Right cardiac atrium (tissue), 5 donors: ENCODE measurements around the gene NEDD4L. TPM values are rescaled to one million over a fixed set of nuclear protein-coding genes. Genes with fewer than 3 reads are reported as not detected.

Experiments used
- ATAC-seq, 2 donors: fragments of 200-7000 bp; cut with Tn5 transposase; one replicate each; pipeline versions ENCODE4 v1.8.0 to v1.9.1; 2020; ENCODE audit warnings: moderate library complexity in 2 of 2, mild to moderate bottlenecking in 1 of 2
- DNase-seq, 3 donors: peaks; one replicate each; pipeline ENCODE4 v3.0.0-alpha.2; 2020
- H3K27ac ChIP-seq: one replicate; pipeline ENCODE4 v1.5.1; 2013; ENCODE audit warnings: mild to moderate bottlenecking, low read length, control low read depth, moderate library complexity
- H3K27me3 ChIP-seq: one replicate; pipeline ENCODE4 v1.6.1; 2013; ENCODE audit not compliant: control insufficient read depth, insufficient read depth
- H3K4me1 ChIP-seq: one replicate; pipeline ENCODE4 v1.6.1; 2013; ENCODE audit warnings: low read length; ENCODE audit not compliant: control insufficient read depth, insufficient read depth
- H3K4me3 ChIP-seq: one replicate; pipeline ENCODE4 v1.5.1; 2013; ENCODE audit warnings: low read length, control low read depth
- H3K9me3 ChIP-seq: one replicate; pipeline ENCODE4 v1.6.1; 2013; ENCODE audit warnings: low read length; ENCODE audit not compliant: control insufficient read depth
- WGBS: extraction: QIAGEN DNeasy Blood & Tissue Kit; methylation state at CpG from one replicate; pipeline ENCODE4 v1.1.7; 2013; 5-methylcytosine and 5-hydroxymethylcytosine counted together
- intact Hi-C, 4 donors: fragments of 100-400 bp; cut with DNase I; formaldehyde crosslinking; loops; one replicate each; pipeline versions ENCODE4 v1.11.0 to v1.14.0; 2022 to 2023
- polyA plus RNA-seq: library from polyadenylated mRNA; stranded (reverse); fragments of 200-250 nt; gene quantifications from one replicate; pipeline ENCODE4 v1.2.3, GENCODE V29; 2013
- total RNA-seq, 4 donors: library from RNA; stranded (reverse); fragmentation: NEBNext Ultra II Directional; extraction: Animal tissue kit (Norgen Biotek cat#: 25700); gene quantifications; one replicate each; pipeline ENCODE4 v1.2.1, GENCODE V29; 2021
- donor health status: healthy with polysubstance abuse.
- donor health status: DM: no; HTN: yes; CAD: no.
- donor health status: DM: no; HTN: no; CAD: no.
- donor health status: DM: no; HTN: yes; CAD: no; lungs with severe emphysema.
- donor health status: DM: yes; HTN: yes; CAD: no.

NEDD4L gene
- total and polyA plus RNA-seq, 5 donors: 25.7 to 87.5 (median 74.0) TPM

DNA sequence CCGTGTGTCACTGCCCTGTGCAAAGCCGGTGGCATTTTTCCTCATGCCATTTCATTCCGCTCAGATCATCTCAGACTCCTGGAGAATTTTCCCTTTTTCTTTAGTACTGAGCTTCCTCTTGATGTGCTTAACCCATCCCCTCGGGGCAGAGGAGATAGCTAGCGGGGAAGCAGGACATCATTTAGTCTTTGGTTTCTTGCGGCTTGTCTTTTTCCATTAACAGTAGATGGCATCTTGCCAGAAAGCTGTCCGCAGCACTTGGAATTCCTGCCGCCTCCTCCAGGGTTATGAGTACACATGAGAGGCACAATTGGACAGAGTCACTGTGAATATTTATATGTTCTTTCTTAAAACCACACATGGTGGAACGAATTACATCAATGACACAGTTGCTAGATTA is 358.2 kb downstream of the NEDD4L start:
- Histone ChIP-seq H3K27me3 (no peaks in the 10 kb centered on the region), H3K9me3 (no peaks in the 10 kb centered on the region), H3K4me1 (peaks cover 5% of the 10 kb centered on the region), H3K27ac (no peak overlapping the region), H3K4me3 (no peak overlapping the region)
- DNase-seq (no peak), ATAC-seq (peak; percentile 20 to 36)
- WGBS: 29% methylated on average over 9 of the region's 9 CpGs
- intact Hi-C loops: loop anchor here (5.0 to 10.0 kb wide), 2 partner anchors 90 to 93 kb away; no protein-coding TSS in a partner anchor

DNA sequence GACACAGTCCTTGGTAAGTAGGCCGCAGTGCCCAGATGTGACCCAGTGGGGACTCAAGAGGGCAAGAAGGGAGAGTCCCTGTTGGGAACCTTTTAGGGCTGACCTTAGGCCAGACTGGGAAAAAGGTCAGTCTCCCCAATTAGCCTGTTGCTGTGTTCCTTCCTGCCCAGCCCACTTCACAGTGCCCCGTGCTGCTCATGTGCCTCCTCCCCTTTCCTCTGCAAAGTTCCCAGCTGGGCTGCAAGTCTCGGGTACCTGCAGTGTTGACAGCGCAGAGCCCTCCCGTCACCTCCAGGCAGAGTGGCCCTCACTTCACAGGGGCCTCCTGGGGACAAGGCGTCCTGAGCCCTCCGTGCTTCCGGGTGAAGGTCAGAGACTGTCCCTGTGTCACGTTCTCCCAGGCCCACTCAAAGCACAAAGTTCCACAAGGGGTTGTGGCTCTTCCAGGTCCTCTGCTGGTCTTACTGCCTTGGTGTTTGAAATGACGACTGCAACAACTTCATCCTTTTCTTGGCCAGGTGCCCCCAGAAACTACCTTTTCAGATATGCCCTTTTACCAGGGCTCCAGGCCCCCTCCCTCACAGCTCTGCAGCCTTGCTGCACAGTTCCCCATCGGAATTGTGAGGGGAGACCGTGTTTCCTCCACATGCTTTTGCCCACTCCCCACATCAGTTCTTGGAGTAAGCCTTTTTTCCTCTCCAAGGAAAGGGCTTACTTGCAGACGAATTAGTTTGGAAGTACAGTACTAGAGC is 359.1 kb downstream of the NEDD4L start:
- WGBS: 68% methylated on average over 13 of the region's 13 CpGs
- no peak overlapping the region for H3K27ac ChIP-seq
- DNase-seq (peak in 1 of 3 donors; percentile 62), ATAC-seq (peak; percentile 44 to 52)
- H3K9me3 ChIP-seq: no peaks in the 10 kb centered on the region
- H3K4me1 ChIP-seq: peaks cover 5% of the 10 kb centered on the region
- H3K4me3 ChIP-seq: no peak overlapping the region
- no peaks in the 10 kb centered on the region for H3K27me3 ChIP-seq
- intact Hi-C loops: loop anchor here (5.0 to 10.0 kb wide), 2 partner anchors 89 to 92 kb away; no protein-coding TSS in a partner anchor

DNA sequence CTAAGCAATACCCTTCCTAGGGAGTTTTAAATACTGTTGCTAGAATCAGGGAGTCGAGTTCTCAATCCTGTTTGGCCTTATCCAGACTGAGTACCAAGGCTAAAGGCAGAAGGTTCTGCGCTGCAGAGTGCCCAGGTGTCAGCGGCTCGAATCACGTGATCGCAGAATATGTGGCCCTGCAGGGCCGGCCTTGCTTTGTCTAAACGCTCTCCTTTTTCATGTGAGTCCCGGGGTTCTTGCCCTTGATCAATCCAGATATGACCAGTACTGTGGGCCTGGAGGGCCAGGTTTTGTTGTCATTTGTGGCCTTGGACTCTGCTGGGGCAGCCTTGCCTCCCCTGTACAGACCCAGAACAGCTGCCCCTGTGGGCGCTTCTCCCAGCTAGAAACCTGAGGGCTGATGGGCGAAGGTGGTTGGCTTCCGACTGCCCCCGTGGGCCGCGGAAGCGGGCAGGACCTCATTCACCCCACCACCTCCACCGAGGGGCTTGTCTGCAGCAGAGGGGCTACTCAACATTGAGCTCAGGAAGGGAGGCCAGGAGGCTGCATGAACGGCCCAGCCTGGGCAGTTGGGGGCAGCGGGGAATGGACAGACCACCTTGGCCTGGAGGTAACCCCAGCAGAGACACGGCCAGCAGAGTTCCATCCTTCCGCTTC is 359.9 kb downstream of the NEDD4L start:
- Histone ChIP-seq H3K4me1 (peaks cover 5% of the 10 kb centered on the region), H3K27ac (no peak overlapping the region), H3K4me3 (no peak overlapping the region), H3K9me3 (no peaks in the 10 kb centered on the region), H3K27me3 (no peaks in the 10 kb centered on the region)
- DNase-seq: peak in 1 of 3 donors; percentile 42
- no peak for ATAC-seq
- intact Hi-C loops: loop anchor here (5.0 to 10.0 kb wide), 2 partner anchors 88 to 91 kb away; no protein-coding TSS in a partner anchor
- 96% methylated on average over 21 of the region's 21 CpGs for WGBS

DNA sequence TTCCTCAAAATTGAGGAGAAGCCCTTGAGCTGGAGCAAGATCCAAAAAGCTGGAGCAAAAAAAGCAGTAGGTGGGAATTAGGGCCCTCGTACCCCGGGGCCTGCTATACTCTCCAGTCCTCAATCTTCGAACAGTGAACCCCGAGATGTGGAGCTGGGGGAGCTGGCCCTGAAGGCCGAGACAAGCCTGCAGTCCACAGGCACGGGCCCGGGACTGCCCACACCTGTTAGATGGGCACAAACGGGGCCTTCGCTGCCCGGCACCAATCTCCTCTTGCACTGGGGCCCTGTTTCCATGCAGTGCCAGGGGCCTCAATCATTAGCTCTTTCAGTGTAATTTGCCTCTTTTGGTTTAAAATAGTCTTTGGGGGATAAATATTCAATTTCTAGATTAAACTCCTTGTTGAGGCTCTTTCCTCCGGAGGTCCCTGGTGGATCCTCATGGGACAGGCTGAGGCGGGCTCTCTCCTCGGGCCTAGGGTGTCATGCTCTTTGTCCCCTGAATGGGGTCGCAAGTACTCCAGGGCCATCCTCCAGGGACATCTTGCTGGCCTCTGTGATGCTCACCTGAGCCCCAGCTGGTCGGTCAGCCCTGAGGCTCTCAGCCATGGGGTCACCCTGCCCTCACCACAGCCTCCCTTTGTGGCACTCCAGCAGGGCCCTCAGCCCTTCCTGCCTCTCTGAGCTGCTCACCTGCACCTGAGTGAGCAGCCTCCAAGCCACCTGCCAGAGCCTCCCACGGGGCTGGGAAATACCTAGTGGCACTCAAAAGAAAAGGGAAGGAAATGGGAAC is 361.3 kb downstream of the NEDD4L start:
- H3K9me3 ChIP-seq: no peaks in the 10 kb centered on the region
- intact Hi-C loops: loop anchor here in 1 of 4 donors (10.0 kb wide), 1 partner anchor 89 kb away; no protein-coding TSS in a partner anchor
- 90% methylated on average over 16 of the region's 16 CpGs for WGBS
- peaks cover 5% of the 10 kb centered on the region for H3K4me1 ChIP-seq
- no peak overlapping the region for H3K27ac ChIP-seq
- no peak for ATAC-seq
- DNase-seq: no peak
- H3K27me3 ChIP-seq: no peaks in the 10 kb centered on the region
- H3K4me3 ChIP-seq: no peak overlapping the region

DNA sequence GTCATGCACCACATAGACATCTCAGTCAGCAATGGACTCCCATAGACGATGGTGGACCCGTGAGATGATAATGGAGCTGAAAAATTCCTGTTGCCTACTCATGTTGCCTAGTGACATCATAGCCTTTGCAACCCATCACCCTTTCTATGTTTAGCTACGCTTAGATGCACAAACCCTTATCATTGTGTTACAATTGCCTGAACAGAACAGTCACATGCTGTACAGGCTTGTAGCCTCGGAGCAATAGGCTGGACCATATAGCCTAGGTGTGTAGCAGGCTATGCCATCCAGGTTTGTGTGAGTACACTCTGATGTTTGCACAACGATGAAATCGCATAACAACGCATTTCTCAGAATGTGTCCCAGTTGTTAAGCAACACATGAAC is 363.2 kb downstream of the NEDD4L start:
- whole genome bisulfite sequencing: 72% methylated on average over 7 of the region's 7 CpGs
- DNase-seq (no peak), ATAC-seq (peak; percentile 38 to 64)
- intact Hi-C loops: loop anchor here in 1 of 4 donors (10.0 kb wide), 1 partner anchor 88 kb away; no protein-coding TSS in a partner anchor
- Histone ChIP-seq H3K27ac (no peak overlapping the region), H3K4me1 (peaks cover 5% of the 10 kb centered on the region), H3K9me3 (no peaks in the 10 kb centered on the region), H3K27me3 (no peaks in the 10 kb centered on the region), H3K4me3 (no peak overlapping the region)

DNA sequence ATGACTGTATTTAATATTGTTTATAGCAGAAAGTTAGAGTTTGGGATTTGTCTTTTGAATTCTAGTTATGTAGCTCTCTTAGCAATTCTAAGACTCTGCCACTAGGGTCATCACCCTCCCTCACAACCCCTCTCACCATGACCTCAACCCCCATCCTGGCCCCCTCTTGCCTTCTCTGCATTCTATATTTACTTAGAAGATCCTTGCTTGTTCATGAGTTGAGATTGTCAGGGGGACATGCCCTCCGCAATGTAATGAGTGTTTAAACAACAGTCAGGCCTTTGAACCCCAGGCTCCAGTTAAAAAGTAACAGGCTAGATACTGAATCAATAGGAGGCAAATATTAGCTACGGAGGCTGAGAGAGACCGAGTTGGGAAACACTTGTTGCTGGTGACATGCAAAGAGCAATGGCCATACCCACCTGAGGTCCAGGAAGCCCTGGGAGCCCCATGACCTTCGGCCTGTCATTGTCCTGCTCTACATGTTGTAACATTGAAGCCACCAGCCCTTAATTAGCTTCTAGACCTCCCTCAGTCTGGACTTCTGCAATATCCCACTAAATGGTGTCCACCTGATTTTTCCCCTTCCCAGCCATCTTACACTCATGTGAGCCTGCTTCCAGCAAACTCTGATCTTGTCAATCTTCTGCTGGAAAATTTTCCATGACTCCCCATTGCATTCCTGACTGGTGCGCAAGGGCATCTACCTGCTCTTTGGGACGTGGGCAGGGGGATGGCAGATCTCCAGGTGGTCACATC is 363.8 kb downstream of the NEDD4L start:
- peaks cover 4% of the 10 kb centered on the region for H3K4me1 ChIP-seq
- 92% methylated on average over 6 of the region's 6 CpGs for WGBS
- DNase-seq: no peak

DNA sequence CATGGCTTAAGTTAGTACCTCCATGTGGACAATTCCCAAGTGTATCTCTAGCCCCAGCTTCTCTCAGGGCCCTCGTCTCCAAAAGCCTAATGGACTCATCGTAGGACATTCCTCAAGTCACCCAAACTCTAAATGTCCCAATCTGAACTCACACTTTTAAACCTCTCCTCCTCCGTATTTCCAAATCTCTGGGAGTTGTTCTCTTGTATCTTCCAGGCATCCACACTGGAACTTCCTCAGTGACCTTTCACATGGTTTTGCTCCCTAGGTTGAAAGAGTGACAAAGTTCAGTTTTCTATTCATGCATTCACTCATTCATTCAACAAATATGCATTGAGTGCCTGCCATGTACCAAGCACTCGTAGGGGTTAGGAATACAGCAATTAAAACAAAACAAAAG is 364.6 kb downstream of the NEDD4L start:
- DNase-seq: no peak
- Histone ChIP-seq H3K4me1 (no peaks in the 10 kb centered on the region), H3K27ac (no peak overlapping the region), H3K27me3 (no peaks in the 10 kb centered on the region), H3K9me3 (no peaks in the 10 kb centered on the region), H3K4me3 (no peak overlapping the region)
- no peak for ATAC-seq
- WGBS: 89% methylated on average over 4 of the region's 4 CpGs
- intact Hi-C loops: loop anchor here in 1 of 4 donors (10.0 kb wide), 1 partner anchor 86 kb away; no protein-coding TSS in a partner anchor

More for the DNA sequence above, 363.8 kb downstream of the NEDD4L start:
- no peak overlapping the region for H3K27ac ChIP-seq
- no peak overlapping the region for H3K4me3 ChIP-seq
- ATAC-seq: no peak
- no peaks in the 10 kb centered on the region for H3K9me3 ChIP-seq
- no peaks in the 10 kb centered on the region for H3K27me3 ChIP-seq
- intact Hi-C loops: loop anchor here in 1 of 4 donors (10.0 kb wide), 1 partner anchor 87 kb away; no protein-coding TSS in a partner anchor

DNA sequence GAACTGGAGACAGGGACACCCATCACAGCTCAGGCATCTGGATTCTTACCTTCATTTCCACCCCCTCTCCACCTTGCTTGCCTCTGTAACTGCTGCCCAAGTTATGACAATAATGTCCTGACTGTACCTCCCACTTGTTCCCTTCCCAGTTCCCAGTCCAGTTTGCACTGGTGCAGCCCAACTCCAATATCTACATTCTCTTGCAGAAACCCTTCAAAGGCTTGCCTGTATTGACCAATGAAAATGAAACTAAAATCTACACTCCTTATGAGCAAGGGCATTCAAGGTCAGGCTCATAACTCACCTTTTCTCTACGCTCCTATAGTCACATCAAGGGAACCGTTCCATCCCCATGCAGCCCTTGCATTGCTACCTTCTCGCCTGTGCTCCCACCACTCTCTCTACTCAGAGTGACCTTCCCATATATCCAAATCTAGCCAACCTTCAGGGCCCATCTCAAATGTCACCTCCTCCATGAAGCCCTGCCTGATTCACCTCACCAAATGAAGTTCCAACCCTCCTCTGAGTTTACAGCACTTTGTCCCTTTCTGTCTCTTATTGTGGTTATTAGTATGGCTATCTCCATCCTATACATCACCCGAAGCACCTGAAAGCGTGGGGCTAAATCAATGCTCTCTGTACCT is 365.9 kb downstream of the NEDD4L start:
- no peak overlapping the region for H3K4me3 ChIP-seq
- H3K27ac ChIP-seq: no peak overlapping the region
- H3K4me1 ChIP-seq: no peaks in the 10 kb centered on the region
- intact Hi-C loops: loop anchor here in 1 of 4 donors (10.0 kb wide), 1 partner anchor 85 kb away; no protein-coding TSS in a partner anchor
- DNase-seq: no peak
- ATAC-seq: no peak
- 95% methylated on average over 5 of the region's 5 CpGs for WGBS
- H3K9me3 ChIP-seq: no peaks in the 10 kb centered on the region
- H3K27me3 ChIP-seq: no peaks in the 10 kb centered on the region

DNA sequence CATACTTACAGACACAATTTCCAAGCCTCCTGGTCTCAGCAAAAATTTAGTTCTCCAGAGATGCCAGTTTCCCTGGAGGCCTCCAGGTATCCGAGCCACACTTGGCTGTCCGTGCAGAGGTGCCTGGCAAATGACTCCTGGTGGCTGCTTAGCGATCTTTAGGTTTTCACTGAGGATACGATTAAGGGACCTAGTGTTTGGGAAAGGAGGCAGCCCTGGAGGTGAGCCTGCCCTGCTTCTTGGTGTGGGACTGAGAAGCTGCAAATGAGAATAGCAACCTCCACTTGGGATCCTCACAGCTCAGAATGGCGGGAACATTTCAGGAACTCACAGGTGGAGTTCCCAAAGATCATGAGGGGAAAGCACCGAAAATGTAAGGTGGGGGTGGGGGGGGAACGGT is 367.3 kb downstream of the NEDD4L start:
- 86% methylated on average over 7 of the region's 7 CpGs for WGBS
- Histone ChIP-seq H3K4me1 (no peaks in the 10 kb centered on the region), H3K27me3 (no peaks in the 10 kb centered on the region), H3K9me3 (no peaks in the 10 kb centered on the region), H3K27ac (no peak overlapping the region), H3K4me3 (no peak overlapping the region)
- ATAC-seq (no peak), DNase-seq (no peak)
- intact Hi-C loops: no loop called here
